GM19455 (cell line): Measurements from ENCODE around the gene PPP6R3.
"Not testable (repeated sequence)": the region's sequence is repeated elsewhere in the genome, so short reads cannot be mapped to it uniquely, and the experiment has no call there.

Experiments used
- ATAC-seq: cut with Tn5 transposase; IDR thresholded peaks from one replicate; pipeline ENCODE4 v1.9.1; 2021; ENCODE audit not compliant: unreplicated experiment

Gene PPP6R3

GRCh38 chr11:68594123-68594522 lies 133.6 kb downstream of the PPP6R3 start:
- ATAC-seq: no peak

- ATAC-seq: no peak
Measured at GRCh38 chr11:68596231-68596630, 135.7 kb downstream of the PPP6R3 start.

GRCh38 chr11:68598816-68599653 lies 138.5 kb downstream of the PPP6R3 start:
- ATAC-seq: no peak

- ATAC-seq: no peak
Measured at GRCh38 chr11:68601147-68601546, 140.6 kb downstream of the PPP6R3 start.

GRCh38 chr11:68609761-68610160 lies 149.2 kb downstream of the PPP6R3 start:
- no peak for ATAC-seq

- no peak for ATAC-seq
Measured at GRCh38 chr11:68610452-68611116, 150.0 kb downstream of the PPP6R3 start.

- no peak for ATAC-seq
Measured at GRCh38 chr11:68615657-68616056, 155.1 kb downstream of the PPP6R3 start.

GRCh38 chr11:68617925-68618809 lies 157.6 kb downstream of the PPP6R3 start:
- ATAC-seq: no peak

GRCh38 chr11:68621826-68622225 lies 161.3 kb downstream of the PPP6R3 start:
- no peak for ATAC-seq

- ATAC-seq: not testable (repeated sequence)
Measured at GRCh38 chr11:68623706-68624105, 163.2 kb downstream of the PPP6R3 start.

GRCh38 chr11:68625069-68625468 lies 164.5 kb downstream of the PPP6R3 start:
- not testable (repeated sequence) for ATAC-seq

- ATAC-seq: not testable (repeated sequence)
Measured at GRCh38 chr11:68626236-68626635, 165.7 kb downstream of the PPP6R3 start.

- not testable (repeated sequence) for ATAC-seq
Measured at GRCh38 chr11:68628837-68629236, 168.3 kb downstream of the PPP6R3 start.

GRCh38 chr11:68632375-68632774 lies 171.8 kb downstream of the PPP6R3 start:
- ATAC-seq: not testable (repeated sequence)

- ATAC-seq: no peak
Measured at GRCh38 chr11:68632802-68633201, 172.2 kb downstream of the PPP6R3 start.

- not testable (repeated sequence) for ATAC-seq
Measured at GRCh38 chr11:68634606-68635005, 174.1 kb downstream of the PPP6R3 start.

GRCh38 chr11:68635172-68635571 lies 174.6 kb downstream of the PPP6R3 start:
- not testable (repeated sequence) for ATAC-seq

GRCh38 chr11:68635883-68636282 lies 175.3 kb downstream of the PPP6R3 start:
- ATAC-seq: not testable (repeated sequence)

- not testable (repeated sequence) for ATAC-seq
Measured at GRCh38 chr11:68639322-68639721, 178.8 kb downstream of the PPP6R3 start.

- ATAC-seq: no peak
Measured at GRCh38 chr11:68641880-68642279, 181.3 kb downstream of the PPP6R3 start.

- no peak for ATAC-seq
Measured at GRCh38 chr11:68643585-68643984, 183.0 kb downstream of the PPP6R3 start.
